ENCODE measurements around the gene GUCD1. TPM values are rescaled to one million over a fixed set of nuclear protein-coding genes. Genes with fewer than 3 reads are reported as not detected.
"Not testable (repeated sequence)": the region's sequence is repeated elsewhere in the genome, so short reads cannot be mapped to it uniquely, and the experiment has no call there.

The GUCD1 gene
- total RNA-seq, 4 donors from 2014 or later: 67.0 to 124 (median 95.9) TPM

DNA sequence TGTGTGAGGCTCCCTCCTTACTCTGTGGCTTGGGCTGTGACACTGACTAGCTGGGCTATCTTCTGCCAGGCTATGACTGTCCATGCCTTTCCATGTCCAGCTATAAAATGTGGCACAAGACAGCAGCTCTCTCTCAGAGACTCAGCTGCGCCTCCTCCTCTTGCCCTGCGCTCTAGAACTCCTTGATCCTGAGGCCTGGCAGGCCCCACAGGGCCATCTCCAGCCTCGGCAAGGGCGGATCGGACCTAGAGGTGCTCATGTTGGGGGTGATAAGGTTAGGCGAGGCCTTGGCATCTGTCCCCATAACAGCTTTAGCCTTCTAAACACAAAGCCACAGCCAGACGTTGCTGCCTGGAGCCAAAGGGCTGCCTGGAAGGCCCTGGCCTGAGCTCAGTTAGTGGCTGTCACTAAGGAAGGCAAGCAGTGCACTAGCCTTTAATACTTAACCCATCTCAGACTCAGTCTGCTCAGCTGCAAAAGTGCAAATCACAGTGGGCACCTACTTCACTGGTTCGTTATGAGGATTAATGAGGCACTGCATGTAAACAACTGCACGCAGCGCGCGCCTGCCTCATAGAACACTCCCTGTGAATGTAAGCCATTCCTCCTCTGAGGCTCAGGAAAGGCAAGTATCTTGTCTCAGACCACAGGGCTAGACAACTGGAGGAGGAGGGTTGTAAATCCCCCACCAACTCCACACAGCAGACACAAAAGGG, 1.2 kb downstream of the GUCD1 start:
- DNase-seq (ENCODE audit: low spot score in 2 of 2): peak in 1 of 2 donors; percentile 19
- 23 to 32% methylated on average over 7 to 10 of the region's 12 CpGs for WGBS, 2 donors
- intact Hi-C loops (cut with DNase I; ENCODE audit: low total_unique reads): no loop called here
- TF ChIP-seq POLR2A (IDR thresholded peaks at IDR 0.05): no peak
- TF ChIP-seq, protein P1, sequence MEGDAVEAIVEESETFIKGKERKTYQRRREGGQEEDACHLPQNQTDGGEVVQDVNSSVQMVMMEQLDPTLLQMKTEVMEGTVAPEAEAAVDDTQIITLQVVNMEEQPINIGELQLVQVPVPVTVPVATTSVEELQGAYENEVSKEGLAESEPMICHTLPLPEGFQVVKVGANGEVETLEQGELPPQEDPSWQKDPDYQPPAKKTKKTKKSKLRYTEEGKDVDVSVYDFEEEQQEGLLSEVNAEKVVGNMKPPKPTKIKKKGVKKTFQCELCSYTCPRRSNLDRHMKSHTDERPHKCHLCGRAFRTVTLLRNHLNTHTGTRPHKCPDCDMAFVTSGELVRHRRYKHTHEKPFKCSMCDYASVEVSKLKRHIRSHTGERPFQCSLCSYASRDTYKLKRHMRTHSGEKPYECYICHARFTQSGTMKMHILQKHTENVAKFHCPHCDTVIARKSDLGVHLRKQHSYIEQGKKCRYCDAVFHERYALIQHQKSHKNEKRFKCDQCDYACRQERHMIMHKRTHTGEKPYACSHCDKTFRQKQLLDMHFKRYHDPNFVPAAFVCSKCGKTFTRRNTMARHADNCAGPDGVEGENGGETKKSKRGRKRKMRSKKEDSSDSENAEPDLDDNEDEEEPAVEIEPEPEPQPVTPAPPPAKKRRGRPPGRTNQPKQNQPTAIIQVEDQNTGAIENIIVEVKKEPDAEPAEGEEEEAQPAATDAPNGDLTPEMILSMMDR (IDR thresholded peaks at IDR 0.05): no peak
- H3K4me3 ChIP-seq (ENCODE audit: low read depth, poor library complexity, severe bottlenecking): peak overlapping the region; percentile 91

DNA sequence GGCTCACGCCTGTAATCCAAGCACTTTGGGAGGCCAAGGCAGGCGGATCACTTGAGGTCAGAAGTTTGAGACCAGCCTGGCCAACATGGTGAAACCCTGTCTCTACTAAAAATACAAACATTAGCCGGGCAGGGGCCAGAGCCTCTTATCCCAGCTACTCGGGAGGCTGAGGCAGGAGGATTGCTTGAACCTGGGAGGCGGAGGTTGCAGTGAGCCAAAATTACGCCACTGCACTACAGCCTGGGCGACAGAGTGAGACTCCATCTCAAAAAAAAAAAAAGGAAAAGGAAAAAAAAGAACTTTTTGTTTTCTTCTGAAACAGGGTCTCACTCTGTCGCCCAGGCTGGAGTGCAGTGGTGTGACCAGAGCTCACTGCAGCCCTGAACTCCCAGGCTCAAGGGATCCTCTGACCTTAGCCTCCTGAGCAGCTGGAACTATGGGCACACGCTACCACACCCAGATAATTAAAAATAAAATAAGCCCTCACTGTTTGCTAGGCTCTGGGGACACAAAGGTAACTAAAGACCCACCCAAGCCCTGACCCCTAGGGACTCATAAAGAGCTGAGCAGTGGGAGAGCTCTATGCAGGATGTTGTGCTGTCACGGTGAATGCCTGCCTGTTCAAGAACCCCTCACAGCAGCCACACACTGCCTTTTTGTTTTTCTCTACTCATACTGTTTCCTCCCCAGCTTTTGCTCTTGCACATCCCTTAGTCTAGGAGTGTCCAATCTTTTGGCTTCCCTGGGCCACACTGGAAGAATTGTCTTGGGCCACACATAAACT, 2.2 kb downstream of the GUCD1 start:
- 81 to 91% methylated on average over 10 of the region's 10 CpGs for WGBS, 2 donors
- DNase-seq (ENCODE audit: low spot score in 2 of 2); intact Hi-C loops (cut with DNase I; ENCODE audit: low total_unique reads); H3K4me3 ChIP-seq (ENCODE audit: low read depth, poor library complexity, severe bottlenecking): not testable (repeated sequence)

DNA sequence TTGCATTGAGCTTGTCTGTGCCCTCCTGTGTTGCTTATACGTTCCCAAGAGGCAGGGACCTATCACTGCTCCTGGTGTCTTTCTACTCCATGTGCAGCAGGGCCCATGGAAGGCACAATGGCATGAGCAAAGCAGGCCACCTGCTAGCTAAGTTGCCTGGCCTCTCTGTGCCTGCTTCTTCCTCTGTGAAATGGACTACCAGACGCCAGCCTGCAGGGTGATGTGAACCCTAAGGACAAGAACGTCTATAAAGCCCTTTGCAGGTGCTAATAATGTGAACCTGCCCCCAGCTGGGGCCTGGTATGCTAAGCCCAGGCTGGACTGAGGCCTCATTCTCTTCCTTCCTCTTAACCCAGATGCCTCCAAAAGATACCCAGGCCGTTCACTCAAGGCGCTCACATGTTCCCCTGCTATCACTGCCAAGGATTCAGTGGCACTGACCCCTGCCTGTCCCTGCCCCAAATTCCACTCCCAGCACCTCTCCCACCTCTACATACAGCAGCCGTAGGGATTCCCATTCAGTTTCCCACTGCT, 4.0 kb downstream of the GUCD1 start:
- WGBS, 2 donors: 76 to 77% methylated on average over 6 of the region's 6 CpGs
- intact Hi-C loops (cut with DNase I; ENCODE audit: low total_unique reads): no loop called here

DNA sequence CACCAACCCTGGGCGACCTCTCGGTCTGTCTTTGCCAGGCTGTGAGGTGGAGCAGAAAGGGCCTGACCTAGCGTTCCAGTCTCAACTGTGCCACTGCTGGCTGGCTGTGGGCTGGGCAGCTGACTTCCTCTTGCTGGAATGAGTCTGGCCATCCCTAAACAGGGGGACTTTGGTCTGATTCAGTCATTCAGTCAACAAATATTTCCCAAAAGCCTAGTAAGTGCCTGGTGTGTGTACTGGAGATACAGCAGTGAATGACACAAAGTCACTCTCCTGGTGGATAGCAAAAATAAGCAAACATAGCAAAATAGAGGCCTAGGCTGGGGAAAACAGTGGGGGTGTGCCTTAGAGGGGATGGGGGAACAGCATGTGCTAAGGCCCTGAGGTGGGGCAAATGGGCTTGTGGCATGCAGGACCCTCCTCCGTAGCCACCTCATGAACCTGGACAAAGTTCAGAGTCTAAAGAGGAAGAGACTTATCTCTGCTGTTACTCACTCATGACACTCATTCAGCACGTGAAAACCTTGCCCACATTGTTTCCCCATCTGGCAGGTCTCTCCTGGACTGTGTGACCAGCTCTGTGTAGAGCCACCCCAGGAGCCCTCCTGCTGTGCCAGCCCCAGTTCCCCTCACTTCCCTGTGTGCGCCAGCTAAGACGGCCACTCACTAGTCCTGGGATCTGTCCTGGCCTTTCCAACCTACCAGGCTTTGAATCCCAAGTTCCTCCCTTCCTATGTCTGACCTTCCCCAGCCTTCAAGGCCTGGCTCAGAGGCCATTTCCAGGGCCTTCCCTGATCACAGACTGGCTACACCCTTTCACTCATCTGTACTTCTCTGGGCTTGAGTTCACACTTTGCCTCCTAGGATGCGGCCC, 4.7 kb downstream of the GUCD1 start:
- 82% methylated on average over 8 of the region's 8 CpGs for WGBS, 2 donors
- TF ChIP-seq, protein P1 (IDR thresholded peaks at IDR 0.05): no peak
- TF ChIP-seq POLR2A (IDR thresholded peaks at IDR 0.05): no peak
- no peak for DNase-seq (ENCODE audit: low spot score in 2 of 2)
- intact Hi-C loops (cut with DNase I; ENCODE audit: low total_unique reads): no loop called here
- no peak overlapping the region for H3K4me3 ChIP-seq (ENCODE audit: low read depth, poor library complexity, severe bottlenecking)

More for the DNA sequence above, 4.0 kb downstream of the GUCD1 start:
- DNase-seq (ENCODE audit: low spot score in 2 of 2): no peak
- no peak overlapping the region for H3K4me3 ChIP-seq (ENCODE audit: low read depth, poor library complexity, severe bottlenecking)
- no peak for TF ChIP-seq POLR2A (IDR thresholded peaks at IDR 0.05)
- TF ChIP-seq, protein P1 (IDR thresholded peaks at IDR 0.05): no peak

DNA sequence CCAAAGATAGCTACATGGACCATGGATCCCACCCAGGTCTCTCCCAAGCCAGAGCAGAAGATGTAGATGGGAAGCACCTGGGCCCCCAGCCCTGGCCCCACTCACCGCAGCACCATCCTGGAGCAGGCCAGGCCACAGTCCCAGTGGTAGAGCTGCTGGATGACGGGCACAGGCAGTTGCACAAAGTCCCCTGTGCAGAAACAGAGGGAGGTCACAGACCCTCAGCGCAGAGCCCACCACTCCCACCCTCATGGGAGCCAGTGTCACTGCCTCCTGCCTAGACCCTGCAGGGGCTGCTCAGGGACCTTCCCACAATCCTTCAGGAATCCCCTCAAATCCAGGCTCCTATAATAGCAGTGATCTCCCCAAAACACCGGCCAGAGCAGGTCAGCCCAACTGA, 6.1 kb downstream of the GUCD1 start:
- H3K4me3 ChIP-seq (ENCODE audit: low read depth, poor library complexity, severe bottlenecking): no peak overlapping the region
- WGBS, 2 donors: 94 to 98% methylated on average over 3 to 4 of the region's 4 CpGs
- TF ChIP-seq, protein P1 (IDR thresholded peaks at IDR 0.05): no peak
- no peak for TF ChIP-seq POLR2A (IDR thresholded peaks at IDR 0.05)
- intact Hi-C loops (cut with DNase I; ENCODE audit: low total_unique reads): no loop called here
- DNase-seq (ENCODE audit: low spot score in 2 of 2): no peak

All from lower leg skin (tissue), 4 donors.